GM23338 (cell line): ENCODE data around the gene ZNF165. TPM values are rescaled to one million over a fixed set of nuclear protein-coding genes. Genes with fewer than 3 reads are reported as not detected.

Source experiments
- ATAC-seq: fragments of 200-7000 bp; cut with Tn5 transposase; 3 replicates; pipeline ENCODE4 v1.9.1; 2020
- DNase-seq: peaks from one replicate; pipeline ENCODE4 v3.0.0-alpha.2; 2015; ENCODE audit warnings: low spot score
- H2AFZ ChIP-seq: fragments of 200-600 bp; sonication (generic); 2 replicates; pipeline ENCODE4 v1.8.0; 2016; ENCODE audit warnings: antibody characterized with exemption, mild to moderate bottlenecking, moderate library complexity
- H3F3A ChIP-seq: fragments of 200-600 bp; sonication (generic); replicated peaks from 2 replicates; pipeline ENCODE4 v1.8.0; 2017; ENCODE audit warnings: antibody characterized with exemption, mixed run types, low read depth
- H3K27ac ChIP-seq: fragments of 200-600 bp; sonication (generic); 2 replicates; pipeline ENCODE4 v1.6.1; 2016; ENCODE audit warnings: low read depth
- H3K27me3 ChIP-seq: fragments of 200-600 bp; sonication (generic); 2 replicates; pipeline ENCODE4 v1.8.0; 2016; ENCODE audit warnings: mild to moderate bottlenecking, mixed run types, moderate library complexity; ENCODE audit not compliant: insufficient read depth
- H3K36me3 ChIP-seq: fragments of 200-600 bp; sonication (generic); 2 replicates; pipeline ENCODE4 v1.8.0; 2016; ENCODE audit warnings: mild to moderate bottlenecking; ENCODE audit not compliant: insufficient read depth
- H3K4me1 ChIP-seq: fragments of 200-600 bp; sonication (generic); 2 replicates; pipeline ENCODE4 v1.8.0; 2016; ENCODE audit warnings: mild to moderate bottlenecking, moderate library complexity; ENCODE audit not compliant: insufficient read depth
- H3K4me2 ChIP-seq: fragments of 200-600 bp; sonication (generic); 2 replicates; pipeline ENCODE4 v1.7.1; 2017; ENCODE audit warnings: mixed run types
- H3K4me3 ChIP-seq: fragments of 200-600 bp; sonication (generic); 2 replicates; pipeline ENCODE4 v1.6.1; 2016; ENCODE audit warnings: mixed run types
- H3K79me2 ChIP-seq: fragments of 200-600 bp; sonication (generic); replicated peaks from 2 replicates; pipeline ENCODE4 v1.8.0; 2017; ENCODE audit warnings: mild to moderate bottlenecking; ENCODE audit not compliant: insufficient read depth
- H3K9me2 ChIP-seq: fragments of 200-600 bp; sonication (generic); 2 replicates; pipeline ENCODE4 v1.8.0; 2017; ENCODE audit not compliant: insufficient read depth
- H4K20me1 ChIP-seq: fragments of 200-600 bp; sonication (generic); replicated peaks from 2 replicates; pipeline ENCODE4 v1.8.0; 2017; ENCODE audit warnings: mild to moderate bottlenecking; ENCODE audit not compliant: insufficient read depth
- H3K27ac Mint-ChIP-seq: 2 replicates; pipeline ENCODE4 v1.8.0; 2020; ENCODE audit warnings: inconsistent platforms, mild to moderate bottlenecking, moderate library complexity, mixed read lengths
- H3K27me3 Mint-ChIP-seq: 3 replicates; pipeline ENCODE4 v1.8.0; 2022; ENCODE audit warnings: low read depth, mild to moderate bottlenecking, moderate library complexity, mixed read lengths, inconsistent platforms; ENCODE audit not compliant: insufficient read depth, poor library complexity
- H3K36me3 Mint-ChIP-seq: 3 replicates; pipeline ENCODE4 v1.8.0; 2021; ENCODE audit warnings: low read depth, mild to moderate bottlenecking, inconsistent platforms, moderate library complexity, mixed read lengths
- H3K4me1 Mint-ChIP-seq: 3 replicates; pipeline ENCODE4 v1.8.0; 2020; ENCODE audit warnings: mild to moderate bottlenecking, inconsistent platforms, mixed read lengths
- H3K4me3 Mint-ChIP-seq: 3 replicates; pipeline ENCODE4 v1.8.0; 2021; ENCODE audit warnings: moderate library complexity, mild to moderate bottlenecking, inconsistent platforms, mixed read lengths
- H3K9me3 Mint-ChIP-seq: 3 replicates; pipeline ENCODE4 v1.8.0; 2020; ENCODE audit warnings: moderate library complexity, mild to moderate bottlenecking, inconsistent platforms, mixed read lengths
- CREB1 ChIP-seq: fragments of 250-450 bp; sonication (Bioruptor Pico); IDR thresholded peaks from 2 replicates; pipeline ENCODE4 v1.5.0; 2020; ENCODE audit warnings: low read depth, mild to moderate bottlenecking, moderate library complexity
- ETS1 ChIP-seq: IDR thresholded peaks from 2 replicates; pipeline ENCODE4 v1.6.1; 2016; ENCODE audit warnings: antibody characterized with exemption
- POLR2AphosphoS5 ChIP-seq: IDR thresholded peaks from 2 replicates; pipeline ENCODE4 v1.6.1; 2016; ENCODE audit warnings: antibody characterized with exemption, low read depth
- STAT1 ChIP-seq: IDR thresholded peaks from one replicate; pipeline ENCODE4 v1.6.1; 2016; ENCODE audit warnings: antibody characterized with exemption; ENCODE audit not compliant: unreplicated experiment
- ZNF114 ChIP-seq: fragments of 250-450 bp; sonication (Bioruptor Pico); IDR thresholded peaks from 2 replicates; pipeline ENCODE4 v1.5.0; 2020; ENCODE audit warnings: mild to moderate bottlenecking, moderate library complexity
- polyA plus RNA-seq: library from polyadenylated mRNA; unstranded; fragments of >200 nt; fragmentation: Nextera tagmentation; extraction: Ambion mirVana; gene quantifications from 2 replicates; pipeline ENCODE4 v1.2.1, GENCODE V29; 2016
- total RNA-seq: library from RNA; depleted of rRNA; stranded (reverse); fragments of >200 nt; shearing (Covaris generic); gene quantifications from 2 replicates; pipeline ENCODE4 v1.2.3, GENCODE V29; 2014
- TF ChIP-seq, protein P1 (sequence below): IDR thresholded peaks from one replicate; pipeline ENCODE4 v1.6.1; 2018; ENCODE audit warnings: antibody characterized with exemption; ENCODE audit not compliant: unreplicated experiment
- TF ChIP-seq, protein P2 (sequence below), 2 experiments: fragments of 200-600 bp in 1 of 2; sonication (generic) in 1 of 2; conservative IDR thresholded peaks; 2 replicates each; pipeline versions ENCODE4 v1.5.1 to v1.6.1; 2016 to 2017; ENCODE audit warnings: antibody characterized with exemption in 2 of 2, low read depth in 2 of 2, mild to moderate bottlenecking in 2 of 2, moderate library complexity in 1 of 2
- TF ChIP-seq, protein P3 (sequence below): fragments of 250-450 bp; sonication (Bioruptor Pico); IDR thresholded peaks from 2 replicates; pipeline ENCODE4 v1.5.0; 2020; ENCODE audit warnings: mild to moderate bottlenecking, moderate library complexity

The ZNF165 gene
- total and polyA plus RNA-seq, 2 experiments from 2014 or later: 5.5 to 8.9 TPM

DNA sequence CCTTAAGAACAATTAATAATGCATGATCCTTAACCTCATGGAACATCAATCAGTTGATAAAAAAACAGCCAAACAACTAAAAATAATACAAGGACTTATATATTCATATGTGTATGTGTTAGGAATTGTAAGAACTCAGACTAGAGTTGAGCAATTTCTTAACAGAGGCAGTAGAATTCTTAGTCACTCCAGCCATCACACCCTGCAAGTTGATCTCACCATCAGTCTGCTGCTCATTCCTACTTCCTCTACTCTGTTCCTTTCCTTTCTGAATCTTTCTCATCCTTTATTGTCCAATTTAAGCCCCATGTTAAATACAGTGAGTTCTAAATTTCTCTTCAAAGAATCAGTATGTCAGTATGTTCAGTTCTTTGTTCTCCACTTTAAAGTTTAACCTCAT is 2.6 kb downstream of the ZNF165 start (continued):
- TF ChIP-seq ETS1: no peak
- TF ChIP-seq POLR2AphosphoS5: no peak
- TF ChIP-seq, protein P1, sequence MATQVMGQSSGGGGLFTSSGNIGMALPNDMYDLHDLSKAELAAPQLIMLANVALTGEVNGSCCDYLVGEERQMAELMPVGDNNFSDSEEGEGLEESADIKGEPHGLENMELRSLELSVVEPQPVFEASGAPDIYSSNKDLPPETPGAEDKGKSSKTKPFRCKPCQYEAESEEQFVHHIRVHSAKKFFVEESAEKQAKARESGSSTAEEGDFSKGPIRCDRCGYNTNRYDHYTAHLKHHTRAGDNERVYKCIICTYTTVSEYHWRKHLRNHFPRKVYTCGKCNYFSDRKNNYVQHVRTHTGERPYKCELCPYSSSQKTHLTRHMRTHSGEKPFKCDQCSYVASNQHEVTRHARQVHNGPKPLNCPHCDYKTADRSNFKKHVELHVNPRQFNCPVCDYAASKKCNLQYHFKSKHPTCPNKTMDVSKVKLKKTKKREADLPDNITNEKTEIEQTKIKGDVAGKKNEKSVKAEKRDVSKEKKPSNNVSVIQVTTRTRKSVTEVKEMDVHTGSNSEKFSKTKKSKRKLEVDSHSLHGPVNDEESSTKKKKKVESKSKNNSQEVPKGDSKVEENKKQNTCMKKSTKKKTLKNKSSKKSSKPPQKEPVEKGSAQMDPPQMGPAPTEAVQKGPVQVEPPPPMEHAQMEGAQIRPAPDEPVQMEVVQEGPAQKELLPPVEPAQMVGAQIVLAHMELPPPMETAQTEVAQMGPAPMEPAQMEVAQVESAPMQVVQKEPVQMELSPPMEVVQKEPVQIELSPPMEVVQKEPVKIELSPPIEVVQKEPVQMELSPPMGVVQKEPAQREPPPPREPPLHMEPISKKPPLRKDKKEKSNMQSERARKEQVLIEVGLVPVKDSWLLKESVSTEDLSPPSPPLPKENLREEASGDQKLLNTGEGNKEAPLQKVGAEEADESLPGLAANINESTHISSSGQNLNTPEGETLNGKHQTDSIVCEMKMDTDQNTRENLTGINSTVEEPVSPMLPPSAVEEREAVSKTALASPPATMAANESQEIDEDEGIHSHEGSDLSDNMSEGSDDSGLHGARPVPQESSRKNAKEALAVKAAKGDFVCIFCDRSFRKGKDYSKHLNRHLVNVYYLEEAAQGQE: no peak
- no peak for TF ChIP-seq CREB1 (CRISPR knock-in tag)
- TF ChIP-seq, protein P2, sequence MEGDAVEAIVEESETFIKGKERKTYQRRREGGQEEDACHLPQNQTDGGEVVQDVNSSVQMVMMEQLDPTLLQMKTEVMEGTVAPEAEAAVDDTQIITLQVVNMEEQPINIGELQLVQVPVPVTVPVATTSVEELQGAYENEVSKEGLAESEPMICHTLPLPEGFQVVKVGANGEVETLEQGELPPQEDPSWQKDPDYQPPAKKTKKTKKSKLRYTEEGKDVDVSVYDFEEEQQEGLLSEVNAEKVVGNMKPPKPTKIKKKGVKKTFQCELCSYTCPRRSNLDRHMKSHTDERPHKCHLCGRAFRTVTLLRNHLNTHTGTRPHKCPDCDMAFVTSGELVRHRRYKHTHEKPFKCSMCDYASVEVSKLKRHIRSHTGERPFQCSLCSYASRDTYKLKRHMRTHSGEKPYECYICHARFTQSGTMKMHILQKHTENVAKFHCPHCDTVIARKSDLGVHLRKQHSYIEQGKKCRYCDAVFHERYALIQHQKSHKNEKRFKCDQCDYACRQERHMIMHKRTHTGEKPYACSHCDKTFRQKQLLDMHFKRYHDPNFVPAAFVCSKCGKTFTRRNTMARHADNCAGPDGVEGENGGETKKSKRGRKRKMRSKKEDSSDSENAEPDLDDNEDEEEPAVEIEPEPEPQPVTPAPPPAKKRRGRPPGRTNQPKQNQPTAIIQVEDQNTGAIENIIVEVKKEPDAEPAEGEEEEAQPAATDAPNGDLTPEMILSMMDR (conservative IDR thresholded peaks at IDR 0.05; ENCODE audit: low read depth in 2 of 2): no peak

DNA sequence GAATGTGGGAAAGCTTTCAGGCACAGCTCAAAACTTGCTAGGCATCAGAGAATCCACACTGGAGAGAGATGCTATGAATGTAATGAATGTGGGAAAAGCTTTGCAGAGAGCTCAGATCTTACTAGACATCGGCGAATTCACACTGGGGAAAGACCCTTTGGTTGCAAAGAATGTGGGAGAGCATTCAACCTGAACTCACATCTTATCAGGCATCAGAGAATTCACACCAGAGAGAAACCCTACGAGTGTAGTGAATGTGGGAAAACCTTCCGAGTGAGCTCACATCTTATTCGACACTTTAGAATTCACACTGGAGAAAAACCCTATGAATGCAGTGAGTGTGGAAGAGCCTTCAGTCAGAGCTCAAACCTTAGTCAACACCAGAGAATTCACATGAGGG is 8.7 kb downstream of the ZNF165 start:
- Histone ChIP-seq H3F3A (no peaks in the 10 kb centered on the region), H3K4me1 (no peaks in the 10 kb centered on the region), H3K79me2 (no peaks in the 10 kb centered on the region), H2AFZ (no peak overlapping the region), H3K4me2 (no peak overlapping the region), H3K27me3 (no peaks in the 10 kb centered on the region), H4K20me1 (no peaks in the 10 kb centered on the region), H3K9me2 (peaks cover 9% of the 10 kb centered on the region; the same call in 1 of the 2 replicates), H3K36me3 (peaks cover 55% of the 10 kb centered on the region), H3K27ac (no peak overlapping the region), H3K4me3 (no peak overlapping the region; the same call in 1 of the 2 replicates)
- DNase-seq (no peak), ATAC-seq (no peak)
- Mint-ChIP-seq H3K9me3 (peaks cover 52% of the 10 kb centered on the region), H3K4me1 (no peaks in the 10 kb centered on the region), H3K4me3 (no peak overlapping the region), H3K36me3 (peaks cover 83% of the 10 kb centered on the region), H3K27ac (no peak overlapping the region), H3K27me3 (no peaks in the 10 kb centered on the region)
- TF ChIP-seq, protein P2 (conservative IDR thresholded peaks at IDR 0.05; ENCODE audit: low read depth in 2 of 2): no peak
- TF ChIP-seq ZNF114 (CRISPR knock-in tag) (no peak), STAT1 (no peak), ETS1 (no peak), POLR2AphosphoS5 (no peak)
- TF ChIP-seq, protein P3, sequence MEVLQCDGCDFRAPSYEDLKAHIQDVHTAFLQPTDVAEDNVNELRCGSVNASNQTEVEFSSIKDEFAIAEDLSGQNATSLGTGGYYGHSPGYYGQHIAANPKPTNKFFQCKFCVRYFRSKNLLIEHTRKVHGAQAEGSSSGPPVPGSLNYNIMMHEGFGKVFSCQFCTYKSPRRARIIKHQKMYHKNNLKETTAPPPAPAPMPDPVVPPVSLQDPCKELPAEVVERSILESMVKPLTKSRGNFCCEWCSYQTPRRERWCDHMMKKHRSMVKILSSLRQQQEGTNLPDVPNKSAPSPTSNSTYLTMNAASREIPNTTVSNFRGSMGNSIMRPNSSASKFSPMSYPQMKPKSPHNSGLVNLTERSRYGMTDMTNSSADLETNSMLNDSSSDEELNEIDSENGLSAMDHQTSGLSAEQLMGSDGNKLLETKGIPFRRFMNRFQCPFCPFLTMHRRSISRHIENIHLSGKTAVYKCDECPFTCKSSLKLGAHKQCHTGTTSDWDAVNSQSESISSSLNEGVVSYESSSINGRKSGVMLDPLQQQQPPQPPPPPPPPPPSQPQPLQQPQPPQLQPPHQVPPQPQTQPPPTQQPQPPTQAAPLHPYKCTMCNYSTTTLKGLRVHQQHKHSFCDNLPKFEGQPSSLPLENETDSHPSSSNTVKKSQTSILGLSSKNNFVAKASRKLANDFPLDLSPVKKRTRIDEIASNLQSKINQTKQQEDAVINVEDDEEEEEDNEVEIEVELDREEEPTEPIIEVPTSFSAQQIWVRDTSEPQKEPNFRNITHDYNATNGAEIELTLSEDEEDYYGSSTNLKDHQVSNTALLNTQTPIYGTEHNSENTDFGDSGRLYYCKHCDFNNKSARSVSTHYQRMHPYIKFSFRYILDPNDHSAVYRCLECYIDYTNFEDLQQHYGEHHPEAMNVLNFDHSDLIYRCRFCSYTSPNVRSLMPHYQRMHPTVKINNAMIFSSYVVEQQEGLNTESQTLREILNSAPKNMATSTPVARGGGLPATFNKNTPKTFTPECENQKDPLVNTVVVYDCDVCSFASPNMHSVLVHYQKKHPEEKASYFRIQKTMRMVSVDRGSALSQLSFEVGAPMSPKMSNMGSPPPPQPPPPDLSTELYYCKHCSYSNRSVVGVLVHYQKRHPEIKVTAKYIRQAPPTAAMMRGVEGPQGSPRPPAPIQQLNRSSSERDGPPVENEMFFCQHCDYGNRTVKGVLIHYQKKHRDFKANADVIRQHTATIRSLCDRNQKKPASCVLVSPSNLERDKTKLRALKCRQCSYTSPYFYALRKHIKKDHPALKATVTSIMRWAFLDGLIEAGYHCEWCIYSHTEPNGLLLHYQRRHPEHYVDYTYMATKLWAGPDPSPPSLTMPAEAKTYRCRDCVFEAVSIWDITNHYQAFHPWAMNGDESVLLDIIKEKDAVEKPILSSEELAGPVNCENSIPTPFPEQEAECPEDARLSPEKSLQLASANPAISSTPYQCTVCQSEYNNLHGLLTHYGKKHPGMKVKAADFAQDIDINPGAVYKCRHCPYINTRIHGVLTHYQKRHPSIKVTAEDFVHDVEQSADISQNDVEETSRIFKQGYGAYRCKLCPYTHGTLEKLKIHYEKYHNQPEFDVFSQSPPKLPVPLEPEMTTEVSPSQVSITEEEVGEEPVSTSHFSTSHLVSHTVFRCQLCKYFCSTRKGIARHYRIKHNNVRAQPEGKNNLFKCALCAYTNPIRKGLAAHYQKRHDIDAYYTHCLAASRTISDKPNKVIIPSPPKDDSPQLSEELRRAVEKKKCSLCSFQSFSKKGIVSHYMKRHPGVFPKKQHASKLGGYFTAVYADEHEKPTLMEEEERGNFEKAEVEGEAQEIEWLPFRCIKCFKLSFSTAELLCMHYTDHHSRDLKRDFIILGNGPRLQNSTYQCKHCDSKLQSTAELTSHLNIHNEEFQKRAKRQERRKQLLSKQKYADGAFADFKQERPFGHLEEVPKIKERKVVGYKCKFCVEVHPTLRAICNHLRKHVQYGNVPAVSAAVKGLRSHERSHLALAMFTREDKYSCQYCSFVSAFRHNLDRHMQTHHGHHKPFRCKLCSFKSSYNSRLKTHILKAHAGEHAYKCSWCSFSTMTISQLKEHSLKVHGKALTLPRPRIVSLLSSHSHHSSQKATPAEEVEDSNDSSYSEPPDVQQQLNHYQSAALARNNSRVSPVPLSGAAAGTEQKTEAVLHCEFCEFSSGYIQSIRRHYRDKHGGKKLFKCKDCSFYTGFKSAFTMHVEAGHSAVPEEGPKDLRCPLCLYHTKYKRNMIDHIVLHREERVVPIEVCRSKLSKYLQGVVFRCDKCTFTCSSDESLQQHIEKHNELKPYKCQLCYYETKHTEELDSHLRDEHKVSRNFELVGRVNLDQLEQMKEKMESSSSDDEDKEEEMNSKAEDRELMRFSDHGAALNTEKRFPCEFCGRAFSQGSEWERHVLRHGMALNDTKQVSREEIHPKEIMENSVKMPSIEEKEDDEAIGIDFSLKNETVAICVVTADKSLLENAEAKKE (CRISPR knock-in tag): no peak
